HG02678 (cell line): ENCODE data around the gene STK33.

Experiments used
- ATAC-seq: cut with Tn5 transposase; IDR thresholded peaks from one replicate; pipeline ENCODE4 v1.9.1; 2021; ENCODE audit warnings: mild to moderate bottlenecking, moderate library complexity; ENCODE audit not compliant: unreplicated experiment

The STK33 gene

GRCh38 chr11:8381343-8381742 is 212.7 kb downstream of the STK33 start:
- no peak for ATAC-seq

- no peak for ATAC-seq
These were observed 218.1 kb downstream of the STK33 start for GRCh38 chr11:8375932-8376331.

DNA sequence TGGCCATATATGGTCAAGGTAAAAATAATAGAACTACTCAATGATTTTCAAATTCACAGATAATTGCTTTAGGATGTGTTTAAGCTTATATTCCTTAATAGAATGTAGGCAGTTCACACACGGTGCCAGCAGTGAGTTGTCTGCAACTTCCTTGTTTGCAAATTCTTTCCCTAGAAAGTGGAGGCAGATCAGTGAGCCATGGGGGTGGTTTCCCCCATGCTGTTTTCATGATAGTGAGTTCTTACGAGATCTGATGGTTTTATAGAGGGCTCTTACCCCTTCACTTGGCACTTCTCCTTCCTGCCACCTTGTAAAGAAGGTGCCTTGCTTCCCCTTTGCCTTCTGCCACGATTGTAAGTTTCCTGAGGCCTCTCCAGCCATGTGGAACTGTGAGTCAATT is 218.6 kb downstream of the STK33 start:
- no peak for ATAC-seq

DNA sequence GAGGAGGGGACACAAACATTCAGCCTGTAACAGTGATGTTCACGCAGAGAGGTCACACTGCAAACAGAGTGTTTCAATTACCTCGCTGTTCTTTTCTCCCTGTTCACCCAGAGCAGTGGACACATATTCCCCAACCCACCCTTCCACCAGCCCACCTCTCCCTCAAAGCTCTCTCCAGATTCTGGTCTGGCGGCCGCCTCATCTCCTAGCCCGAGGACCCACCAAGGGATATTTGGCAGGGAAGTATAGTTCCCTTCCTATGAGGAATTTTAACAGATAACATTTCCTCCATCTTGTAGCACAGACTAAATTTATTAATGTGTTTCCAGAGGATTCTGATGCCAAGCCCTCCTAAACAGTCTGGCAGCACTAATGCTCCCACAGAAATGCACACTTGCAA is 219.3 kb downstream of the STK33 start:
- ATAC-seq: no peak

- ATAC-seq: no peak
These were observed 220.3 kb downstream of the STK33 start for GRCh38 chr11:8373519-8374432.

DNA sequence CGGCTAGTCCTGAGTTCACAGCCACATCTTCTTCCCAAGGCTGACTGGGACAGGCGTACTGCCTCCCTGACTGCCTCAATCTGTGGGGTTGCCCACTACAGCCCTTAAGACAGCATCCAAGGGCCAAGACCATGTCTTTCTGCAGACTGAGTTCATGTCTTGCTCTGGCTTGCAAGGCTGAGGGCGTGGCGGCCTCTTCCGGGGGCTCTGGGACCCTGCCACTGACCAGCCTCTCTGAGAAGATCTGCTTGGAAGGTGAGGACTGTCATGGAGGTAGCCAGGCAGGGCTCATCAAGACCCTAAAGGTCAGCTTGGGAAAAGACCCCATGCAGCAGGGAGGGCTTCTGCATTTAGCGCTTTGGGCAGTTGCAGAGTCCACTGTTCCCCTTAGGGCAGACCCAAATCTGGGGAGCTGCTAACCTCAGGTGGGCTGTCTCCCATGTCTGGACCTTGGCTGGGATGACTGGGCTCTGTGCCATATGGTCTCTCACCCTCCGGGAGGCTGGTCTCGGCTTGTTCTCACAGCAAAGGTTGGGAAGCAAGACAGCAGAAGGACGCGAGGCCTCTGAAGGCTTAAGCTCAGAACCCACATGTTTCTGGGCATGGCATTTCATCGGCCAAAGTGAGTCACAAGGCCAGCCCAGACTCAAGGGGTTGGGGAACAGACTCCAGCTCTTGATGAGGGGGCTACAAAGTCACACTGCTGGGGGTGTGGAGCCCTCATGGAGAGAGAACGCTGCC is 221.2 kb downstream of the STK33 start:
- no peak for ATAC-seq

DNA sequence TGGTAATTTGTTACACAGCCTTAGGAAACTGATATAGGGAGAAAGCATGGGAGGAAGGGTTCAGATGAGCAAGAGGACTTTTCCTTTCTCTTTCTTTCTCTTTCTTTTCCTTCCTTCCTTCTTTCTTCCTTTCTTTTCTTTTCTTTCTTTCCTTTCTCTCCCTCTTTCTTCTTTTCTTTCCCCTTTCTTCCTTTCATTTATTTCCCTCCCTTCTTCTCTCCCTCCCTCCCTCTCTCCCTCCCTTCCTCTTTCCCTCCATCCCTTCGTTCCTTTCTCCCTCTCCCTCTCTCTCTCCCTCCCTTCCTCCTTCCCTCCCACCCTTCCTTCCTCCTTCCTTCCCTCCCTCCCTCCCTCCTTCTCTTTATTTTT is 222.5 kb downstream of the STK33 start:
- ATAC-seq: no peak

- no peak for ATAC-seq
These were observed 223.1 kb downstream of the STK33 start for GRCh38 chr11:8370812-8371515.

DNA sequence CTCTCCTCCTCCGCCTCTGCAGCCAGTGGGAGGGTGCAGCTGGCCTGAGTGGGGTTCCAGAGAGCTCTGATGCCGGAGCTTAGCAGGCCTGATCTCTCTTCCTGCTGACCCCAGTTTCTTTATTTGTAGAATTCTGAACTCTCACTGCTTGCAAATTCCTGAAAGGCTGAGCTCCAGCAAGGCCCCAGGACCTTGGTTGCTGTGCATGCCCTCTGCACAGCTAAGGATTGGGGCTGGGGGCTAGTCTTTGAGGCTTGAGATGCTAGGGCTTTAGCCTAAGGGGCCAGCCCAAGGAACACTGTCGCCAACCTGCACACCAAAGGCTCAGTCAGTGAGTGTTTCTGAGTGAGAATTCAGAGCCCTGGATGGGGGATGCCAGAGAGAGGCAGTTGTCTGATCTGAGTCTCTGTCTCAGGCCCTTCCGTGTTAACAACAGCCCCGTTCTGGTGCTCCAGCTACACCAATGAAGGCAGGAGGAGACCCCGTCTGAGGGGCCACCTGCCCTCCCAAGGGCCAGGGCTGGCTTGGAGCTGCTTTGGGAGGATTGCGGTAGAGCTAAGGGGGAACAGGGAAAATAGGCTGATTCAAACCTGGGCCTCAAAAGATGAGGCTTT is 224.3 kb downstream of the STK33 start:
- no peak for ATAC-seq

- ATAC-seq: no peak
These were observed 225.3 kb downstream of the STK33 start for GRCh38 chr11:8368772-8369171.

- ATAC-seq: no peak
These were observed 225.8 kb downstream of the STK33 start for GRCh38 chr11:8368194-8368593.

DNA sequence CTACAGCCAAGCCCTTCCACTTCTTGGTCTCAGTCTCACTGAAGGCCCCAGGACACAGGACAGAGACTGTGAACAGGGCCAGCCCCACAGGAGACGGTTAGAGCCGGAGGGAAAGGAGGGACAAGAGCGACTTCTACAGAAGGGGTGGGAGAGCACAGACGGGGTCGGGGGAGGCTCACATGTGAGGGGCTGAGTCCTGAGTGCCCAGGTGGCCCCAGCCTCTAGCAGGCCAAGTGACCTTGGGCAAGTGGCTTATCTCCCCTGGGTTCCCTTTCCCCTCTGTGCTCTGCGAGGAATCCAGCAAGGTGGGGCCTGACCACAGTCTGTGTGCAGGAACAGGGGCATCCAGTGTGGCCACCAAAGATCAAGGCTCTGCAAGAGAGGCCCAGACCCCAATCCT is 227.7 kb downstream of the STK33 start:
- no peak for ATAC-seq

- no peak for ATAC-seq
These were observed 228.6 kb downstream of the STK33 start for GRCh38 chr11:8365216-8365941.

DNA sequence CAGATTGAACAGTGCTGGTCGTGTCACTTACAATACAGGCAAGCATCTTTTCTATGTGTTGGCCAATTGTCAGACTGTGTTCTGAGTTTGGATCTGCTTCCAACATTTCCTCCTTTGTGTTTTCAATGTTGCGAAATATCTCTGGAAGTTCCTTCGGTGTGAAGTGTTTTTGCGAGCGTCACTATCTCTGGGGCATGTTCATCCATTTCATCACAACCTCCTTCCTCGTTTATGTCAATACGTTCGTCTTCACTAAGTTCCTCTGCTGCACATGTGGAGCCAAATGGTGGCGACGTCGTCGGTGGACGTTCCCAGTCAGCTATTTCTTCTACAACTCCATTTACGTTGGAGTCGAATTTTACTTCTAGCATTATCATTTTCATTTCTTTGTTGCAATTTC is 230.1 kb downstream of the STK33 start:
- no peak for ATAC-seq

DNA sequence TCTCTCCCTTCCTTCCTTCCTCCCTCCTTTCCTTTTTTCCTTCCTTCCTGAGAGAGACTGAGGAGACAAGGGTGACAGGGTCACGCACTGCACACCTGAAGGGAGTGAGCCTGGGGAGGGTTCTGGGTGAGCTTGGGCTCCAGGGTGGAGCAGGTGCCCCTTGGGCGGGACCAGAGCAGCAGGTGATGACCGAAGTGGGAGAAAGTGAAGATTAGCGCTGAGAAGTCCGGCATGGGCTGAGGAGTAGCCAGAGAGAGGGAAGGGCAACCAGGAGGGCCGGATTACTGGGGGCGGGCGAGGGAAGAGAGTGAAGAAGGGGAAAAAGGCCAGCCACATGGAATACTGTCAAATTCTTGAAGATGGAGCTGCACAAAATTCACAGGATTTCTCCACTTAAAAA is 231.1 kb downstream of the STK33 start:
- no peak for ATAC-seq

- no peak for ATAC-seq
These were observed 231.5 kb downstream of the STK33 start for GRCh38 chr11:8362491-8362890.

GRCh38 chr11:8361664-8362210 is 232.3 kb downstream of the STK33 start:
- ATAC-seq: no peak

DNA sequence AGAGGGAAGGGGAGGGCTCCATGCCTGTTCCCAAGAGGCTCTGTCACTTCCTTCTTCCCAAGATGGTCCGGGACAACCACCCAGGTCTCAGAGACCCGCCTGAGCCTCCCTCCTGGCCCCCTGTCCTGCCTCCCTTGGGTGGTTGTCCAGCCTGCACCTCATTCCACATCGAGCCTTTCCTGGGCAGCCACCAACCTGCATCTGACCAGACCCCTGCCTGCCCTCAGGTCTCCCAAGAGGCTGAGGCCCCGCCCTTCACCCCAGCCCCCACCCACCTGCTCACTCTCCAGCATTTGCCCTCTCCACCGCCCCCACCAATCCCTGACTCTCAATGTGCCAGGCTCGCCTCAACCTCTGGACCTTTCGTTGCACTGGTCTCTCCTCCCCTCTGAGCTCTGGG is 232.8 kb downstream of the STK33 start:
- no peak for ATAC-seq

DNA sequence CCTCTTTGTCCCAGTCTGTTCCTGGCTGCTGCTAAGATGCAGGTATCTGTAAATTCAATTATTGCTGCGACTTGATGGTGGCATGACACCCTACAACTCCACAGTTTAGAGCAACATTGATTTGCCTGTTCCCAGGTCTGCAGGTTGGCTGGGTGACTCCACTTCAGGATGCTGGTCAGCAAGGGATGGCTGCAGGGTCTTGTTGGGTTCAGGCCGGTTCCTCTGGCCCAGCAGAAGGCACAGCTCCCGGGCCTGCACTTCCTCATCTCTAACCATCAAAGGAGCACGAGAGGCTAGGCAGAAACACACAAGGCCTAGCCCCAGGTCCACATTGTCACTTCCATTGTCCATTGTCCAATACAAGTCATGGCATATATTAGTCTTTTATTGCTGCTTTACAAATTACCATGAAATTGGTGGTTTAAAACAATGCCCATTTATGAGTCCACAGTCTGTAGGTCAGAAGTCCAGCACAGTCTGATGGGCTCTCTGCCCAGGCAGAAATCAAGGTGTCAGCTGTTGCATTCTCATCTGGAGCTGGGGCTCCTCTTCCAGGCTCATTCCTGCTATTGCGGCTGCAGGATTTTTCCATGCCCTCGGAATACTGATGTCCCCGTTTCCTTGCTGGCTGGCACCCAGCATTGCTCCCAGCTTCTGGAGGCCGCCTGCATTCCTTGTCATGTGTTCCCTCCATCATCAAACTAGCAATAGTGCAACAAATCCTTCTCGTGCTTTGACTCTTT is 233.8 kb downstream of the STK33 start:
- no peak for ATAC-seq

- no peak for ATAC-seq
These were observed 234.5 kb downstream of the STK33 start for GRCh38 chr11:8359521-8359920.
